ENCODE results near the gene ZMYND19. TPM values are rescaled to one million over a fixed set of nuclear protein-coding genes. Genes with fewer than 3 reads are reported as not detected.
A peak's percentile ranks its signal among the peaks of the same experiment; 100 is the strongest.

Gene ZMYND19
- polyA plus RNA-seq (2011; rRNA removed) (13.8 and 14.9 TPM in 2 replicates), polyA minus RNA-seq (2011; rRNA and poly(A)+ RNA removed) (8.1 and 10.2 TPM in 2 replicates)

DNA sequence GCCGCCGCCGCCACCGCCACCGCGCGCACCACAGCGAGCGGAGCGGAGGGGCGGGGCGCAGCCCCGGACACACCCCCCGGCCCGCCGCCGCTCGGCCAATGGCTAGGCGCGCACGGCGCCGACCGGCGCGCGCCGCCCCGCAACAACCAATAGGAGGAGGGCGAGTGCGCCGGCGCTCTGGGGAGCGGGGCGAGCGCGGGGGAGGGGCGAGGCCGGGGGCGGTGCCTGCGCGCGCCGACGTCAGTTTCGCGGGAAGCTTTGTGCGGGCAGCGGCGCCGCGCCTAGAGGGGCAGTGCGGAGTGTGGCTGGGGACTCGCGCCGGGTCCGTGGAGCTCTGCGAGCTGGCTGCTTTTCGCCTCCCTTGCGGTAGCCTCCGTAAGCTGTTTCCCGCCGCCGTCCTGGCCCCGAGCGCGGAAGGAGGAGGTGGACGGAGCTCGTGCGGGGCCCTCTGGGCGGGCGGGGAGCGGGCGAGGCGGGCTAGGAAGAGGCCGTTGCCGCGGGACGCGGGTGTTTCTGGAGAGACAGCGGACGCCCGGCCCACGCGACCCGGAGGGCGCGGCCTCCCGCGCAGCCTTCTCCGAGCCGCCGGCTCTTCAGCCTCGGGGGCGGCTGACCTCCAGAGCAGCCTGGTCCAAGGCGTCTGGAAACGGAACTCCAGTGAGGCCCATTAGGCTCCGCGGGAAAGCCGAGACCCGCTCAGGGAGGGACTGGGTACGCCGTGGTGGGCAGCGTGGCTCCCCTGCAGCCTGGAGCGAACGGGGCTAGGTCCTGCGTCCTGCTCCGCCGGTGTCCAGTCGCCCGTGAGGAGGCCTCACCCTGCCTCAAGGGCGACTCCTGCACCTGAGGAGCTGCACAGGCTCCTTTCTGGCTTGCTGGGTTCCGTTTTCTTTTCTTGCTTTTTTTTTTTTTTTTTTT lies at the start of gene ZMYND19:
ZMYND19 (minus strand) TSS at position 44 of the 915 bp plus-strand sequence. CDS start 249 bp downstream, outside the sequence.
- no peak for DNase-seq (ENCODE audit: low read depth)
- no peaks in the 10 kb centered on the region for H3K27me3 ChIP-seq (ENCODE audit: control insufficient read depth, insufficient read depth, low read length)
- ChIA-PET CTCF (interaction anchor here (1.5 kb wide), 1 partner anchor 55 kb away, joined by 4 read pairs; no protein-coding TSS in a partner anchor), POLR2A (no interaction called here)
- H3K4me3 ChIP-seq (ENCODE audit: low read depth, low read length), result peak within 1 kb of the TSS; percentile 86
- peaks cover 17% of the 10 kb centered on the region for H3K36me3 ChIP-seq (ENCODE audit: control insufficient read depth, insufficient read depth, low read length)
- TF ChIP-seq, protein P1, sequence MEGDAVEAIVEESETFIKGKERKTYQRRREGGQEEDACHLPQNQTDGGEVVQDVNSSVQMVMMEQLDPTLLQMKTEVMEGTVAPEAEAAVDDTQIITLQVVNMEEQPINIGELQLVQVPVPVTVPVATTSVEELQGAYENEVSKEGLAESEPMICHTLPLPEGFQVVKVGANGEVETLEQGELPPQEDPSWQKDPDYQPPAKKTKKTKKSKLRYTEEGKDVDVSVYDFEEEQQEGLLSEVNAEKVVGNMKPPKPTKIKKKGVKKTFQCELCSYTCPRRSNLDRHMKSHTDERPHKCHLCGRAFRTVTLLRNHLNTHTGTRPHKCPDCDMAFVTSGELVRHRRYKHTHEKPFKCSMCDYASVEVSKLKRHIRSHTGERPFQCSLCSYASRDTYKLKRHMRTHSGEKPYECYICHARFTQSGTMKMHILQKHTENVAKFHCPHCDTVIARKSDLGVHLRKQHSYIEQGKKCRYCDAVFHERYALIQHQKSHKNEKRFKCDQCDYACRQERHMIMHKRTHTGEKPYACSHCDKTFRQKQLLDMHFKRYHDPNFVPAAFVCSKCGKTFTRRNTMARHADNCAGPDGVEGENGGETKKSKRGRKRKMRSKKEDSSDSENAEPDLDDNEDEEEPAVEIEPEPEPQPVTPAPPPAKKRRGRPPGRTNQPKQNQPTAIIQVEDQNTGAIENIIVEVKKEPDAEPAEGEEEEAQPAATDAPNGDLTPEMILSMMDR (IDR thresholded peaks at IDR 0.05; ENCODE audit: insufficient read depth, low read depth, low read length), result no peak

- Histone ChIP-seq H3K4me3 (ENCODE audit: low read depth, low read length) (no peak overlapping the region), H3K36me3 (ENCODE audit: control insufficient read depth, insufficient read depth, low read length) (peaks cover 6% of the 10 kb centered on the region), H3K27me3 (ENCODE audit: control insufficient read depth, insufficient read depth, low read length) (no peaks in the 10 kb centered on the region)
- ChIA-PET POLR2A (no interaction called here), CTCF (interaction anchor here (1.2 kb wide), 1 partner anchor 21 kb away, joined by 3 read pairs; no protein-coding TSS in a partner anchor)
- TF ChIP-seq, protein P1 (IDR thresholded peaks at IDR 0.05; ENCODE audit: insufficient read depth, low read depth, low read length), result no peak
- DNase-seq (ENCODE audit: low read depth), result no peak
Measured at GRCh38 chr9:137639303-137640051, 49.2 kb upstream of the ZMYND19 start.

DNA sequence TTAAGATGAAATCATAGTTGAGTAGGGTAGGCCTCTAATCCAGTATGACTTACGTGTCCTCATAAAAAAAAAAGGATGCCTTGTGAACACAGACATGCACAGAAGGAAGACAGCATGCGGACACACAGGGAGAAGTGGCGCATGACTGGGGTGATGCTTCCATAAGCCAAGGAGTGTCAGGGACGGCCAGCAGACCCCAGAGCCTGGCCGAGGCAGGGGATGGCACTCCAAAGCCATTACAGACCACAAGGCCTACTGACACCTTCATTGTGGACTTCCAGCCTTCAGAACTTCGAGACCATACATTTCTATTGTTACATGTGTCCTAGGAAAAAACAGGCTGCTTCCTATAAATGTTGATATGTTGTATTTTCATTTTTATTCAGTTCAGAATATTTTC lies 48.4 kb upstream of the ZMYND19 start:
- no peak for DNase-seq (ENCODE audit: low read depth)
- H3K36me3 ChIP-seq (ENCODE audit: control insufficient read depth, insufficient read depth, low read length), result peaks cover 3% of the 10 kb centered on the region
- TF ChIP-seq, protein P1 (IDR thresholded peaks at IDR 0.05; ENCODE audit: insufficient read depth, low read depth, low read length), result no peak
- H3K27me3 ChIP-seq (ENCODE audit: control insufficient read depth, insufficient read depth, low read length), result no peaks in the 10 kb centered on the region
- ChIA-PET POLR2A (no interaction called here), CTCF (no interaction called here)
- H3K4me3 ChIP-seq (ENCODE audit: low read depth, low read length), result no peak overlapping the region

DNA sequence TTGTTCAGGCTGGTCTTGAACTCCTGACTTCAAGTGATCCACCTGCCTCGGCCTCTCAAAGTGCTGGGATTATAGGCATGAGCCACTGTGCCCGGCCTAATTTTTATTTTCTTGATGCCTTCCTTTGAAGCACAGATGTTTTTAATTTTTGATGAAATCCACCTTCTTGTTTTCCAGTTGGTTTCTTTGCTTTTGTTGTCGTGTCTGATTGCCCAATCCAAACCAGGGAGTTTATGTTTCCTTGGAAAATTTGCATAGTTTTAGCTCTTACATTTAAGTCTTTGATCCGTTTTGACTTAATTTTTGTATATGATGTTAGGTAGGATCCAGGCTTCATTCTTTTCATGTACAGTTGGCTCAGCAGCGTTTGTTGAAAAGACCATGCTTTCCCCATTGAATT lies 43.7 kb upstream of the ZMYND19 start:
- POLR2A ChIA-PET, result no interaction called here
- TF ChIP-seq, protein P1 (IDR thresholded peaks at IDR 0.05; ENCODE audit: insufficient read depth, low read depth, low read length), result no peak
- Histone ChIP-seq H3K4me3 (ENCODE audit: low read depth, low read length) (no peak overlapping the region), H3K27me3 (ENCODE audit: control insufficient read depth, insufficient read depth, low read length) (no peaks in the 10 kb centered on the region), H3K36me3 (ENCODE audit: control insufficient read depth, insufficient read depth, low read length) (no peaks in the 10 kb centered on the region)
- DNase-seq (ENCODE audit: low read depth), result no peak
- CTCF ChIA-PET, result interaction anchor here (0.6 kb wide), 1 partner anchor 166 kb away, joined by 3 read pairs; no protein-coding TSS in a partner anchor

All from BJ (cell line).